ENCODE data around the gene RASA3.

The RASA3 gene

DNA sequence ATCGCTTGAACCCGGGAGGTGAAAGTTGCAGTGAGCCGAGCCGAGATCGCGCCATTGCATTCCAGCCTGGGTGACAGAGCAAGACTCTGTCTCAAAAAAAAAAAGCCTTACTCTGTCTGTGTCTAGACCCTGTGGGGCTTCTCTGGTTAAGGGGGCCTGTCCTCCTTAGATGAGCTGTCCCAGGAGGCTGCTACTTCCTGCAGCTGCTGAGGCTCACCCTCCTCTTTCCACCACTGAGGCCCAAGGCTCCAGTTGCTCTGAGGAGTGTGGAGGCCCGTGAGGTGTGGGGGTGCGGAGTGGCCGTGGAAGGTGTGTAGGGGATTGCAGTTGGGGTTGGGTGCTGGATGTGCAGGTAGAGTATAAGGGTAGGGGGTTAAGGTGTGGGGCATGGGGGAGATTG, 22.1 kb upstream of the RASA3 start:
- DNase-seq (ENCODE audit: low read depth): no peak
- TF ChIP-seq, protein P1, sequence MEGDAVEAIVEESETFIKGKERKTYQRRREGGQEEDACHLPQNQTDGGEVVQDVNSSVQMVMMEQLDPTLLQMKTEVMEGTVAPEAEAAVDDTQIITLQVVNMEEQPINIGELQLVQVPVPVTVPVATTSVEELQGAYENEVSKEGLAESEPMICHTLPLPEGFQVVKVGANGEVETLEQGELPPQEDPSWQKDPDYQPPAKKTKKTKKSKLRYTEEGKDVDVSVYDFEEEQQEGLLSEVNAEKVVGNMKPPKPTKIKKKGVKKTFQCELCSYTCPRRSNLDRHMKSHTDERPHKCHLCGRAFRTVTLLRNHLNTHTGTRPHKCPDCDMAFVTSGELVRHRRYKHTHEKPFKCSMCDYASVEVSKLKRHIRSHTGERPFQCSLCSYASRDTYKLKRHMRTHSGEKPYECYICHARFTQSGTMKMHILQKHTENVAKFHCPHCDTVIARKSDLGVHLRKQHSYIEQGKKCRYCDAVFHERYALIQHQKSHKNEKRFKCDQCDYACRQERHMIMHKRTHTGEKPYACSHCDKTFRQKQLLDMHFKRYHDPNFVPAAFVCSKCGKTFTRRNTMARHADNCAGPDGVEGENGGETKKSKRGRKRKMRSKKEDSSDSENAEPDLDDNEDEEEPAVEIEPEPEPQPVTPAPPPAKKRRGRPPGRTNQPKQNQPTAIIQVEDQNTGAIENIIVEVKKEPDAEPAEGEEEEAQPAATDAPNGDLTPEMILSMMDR (conservative IDR thresholded peaks at IDR 0.05; ENCODE audit: low read depth, low read length): no peak
- H3K4me3 ChIP-seq (ENCODE audit: low read length): no peak overlapping the region

DNA sequence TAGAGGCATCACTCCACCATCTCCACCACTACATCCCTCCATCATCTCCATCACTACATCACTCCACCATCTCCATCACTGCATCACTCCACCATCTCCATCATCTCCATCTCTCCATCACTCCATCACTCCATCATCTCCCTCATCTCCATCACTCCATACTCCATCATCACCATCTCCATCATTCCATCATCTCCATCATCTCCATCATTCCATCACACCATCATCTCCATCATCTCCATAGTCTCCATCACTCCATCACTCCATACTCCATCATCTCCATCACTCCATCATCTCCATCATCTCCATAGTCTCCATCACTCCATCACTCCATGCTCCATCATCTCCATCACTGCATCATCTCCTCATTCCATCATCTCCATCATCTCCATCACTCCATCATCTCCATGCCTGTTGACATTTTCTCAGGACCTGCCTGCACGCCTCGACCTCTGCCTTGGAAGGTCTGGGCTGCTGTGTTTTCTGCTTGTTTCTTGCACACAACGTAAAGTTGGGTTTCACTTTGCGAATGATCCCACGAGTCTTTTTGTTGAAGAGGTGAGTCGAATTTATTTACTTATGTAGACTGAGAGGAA, 21.2 kb upstream of the RASA3 start:
- no peak for DNase-seq (ENCODE audit: low read depth)
- TF ChIP-seq, protein P1 (conservative IDR thresholded peaks at IDR 0.05; ENCODE audit: low read depth, low read length): no peak
- no peak overlapping the region for H3K4me3 ChIP-seq (ENCODE audit: low read length)

DNA sequence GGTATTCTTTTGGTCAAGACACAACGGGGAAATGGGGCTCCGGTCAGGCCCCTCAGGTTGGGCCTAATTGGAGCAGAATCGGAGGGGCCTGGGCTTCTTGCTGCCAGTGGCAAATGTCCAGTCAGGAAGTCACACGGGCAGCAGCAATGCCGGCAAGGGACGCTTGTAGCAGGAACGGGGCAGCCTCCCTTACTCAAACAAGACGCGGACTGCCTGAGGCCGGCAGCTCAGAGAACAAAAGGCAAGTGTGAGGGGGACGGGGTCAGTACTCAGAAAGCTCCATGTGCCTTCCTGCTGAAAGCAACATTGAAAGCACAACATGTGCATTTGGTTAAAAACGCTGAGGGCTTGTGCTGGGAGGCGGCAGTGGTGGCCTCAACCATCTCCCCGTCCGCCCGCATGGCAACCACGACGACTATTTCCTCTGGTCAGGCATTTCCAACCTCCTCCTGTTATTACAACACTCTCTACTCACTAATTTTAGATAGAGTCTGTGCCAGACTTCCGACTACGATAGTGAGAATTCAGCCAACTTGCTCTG, 20.5 kb upstream of the RASA3 start:
- H3K4me3 ChIP-seq (ENCODE audit: low read length): no peak overlapping the region
- no peak for DNase-seq (ENCODE audit: low read depth)
- TF ChIP-seq, protein P1 (conservative IDR thresholded peaks at IDR 0.05; ENCODE audit: low read depth, low read length): no peak

DNA sequence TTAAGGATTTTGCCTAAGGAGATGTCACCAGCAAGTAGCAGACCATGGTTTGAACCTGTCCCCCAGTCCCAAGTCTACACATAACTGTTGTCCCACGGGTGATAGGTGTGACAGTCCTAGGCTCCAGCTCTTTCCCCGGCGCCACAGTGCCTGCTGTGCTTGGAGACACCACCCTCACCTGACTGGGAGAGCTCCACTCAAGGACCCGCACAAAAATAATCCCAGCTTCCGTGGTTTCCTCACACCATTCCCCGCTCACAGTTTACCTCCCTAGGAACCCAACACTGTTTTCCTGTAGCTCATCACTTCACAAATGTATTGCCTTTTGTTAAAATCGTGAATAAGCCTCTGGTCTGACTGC, 19.8 kb upstream of the RASA3 start:
- TF ChIP-seq, protein P1 (conservative IDR thresholded peaks at IDR 0.05; ENCODE audit: low read depth, low read length): no peak
- DNase-seq (ENCODE audit: low read depth): no peak
- H3K4me3 ChIP-seq (ENCODE audit: low read length): no peak overlapping the region

DNA sequence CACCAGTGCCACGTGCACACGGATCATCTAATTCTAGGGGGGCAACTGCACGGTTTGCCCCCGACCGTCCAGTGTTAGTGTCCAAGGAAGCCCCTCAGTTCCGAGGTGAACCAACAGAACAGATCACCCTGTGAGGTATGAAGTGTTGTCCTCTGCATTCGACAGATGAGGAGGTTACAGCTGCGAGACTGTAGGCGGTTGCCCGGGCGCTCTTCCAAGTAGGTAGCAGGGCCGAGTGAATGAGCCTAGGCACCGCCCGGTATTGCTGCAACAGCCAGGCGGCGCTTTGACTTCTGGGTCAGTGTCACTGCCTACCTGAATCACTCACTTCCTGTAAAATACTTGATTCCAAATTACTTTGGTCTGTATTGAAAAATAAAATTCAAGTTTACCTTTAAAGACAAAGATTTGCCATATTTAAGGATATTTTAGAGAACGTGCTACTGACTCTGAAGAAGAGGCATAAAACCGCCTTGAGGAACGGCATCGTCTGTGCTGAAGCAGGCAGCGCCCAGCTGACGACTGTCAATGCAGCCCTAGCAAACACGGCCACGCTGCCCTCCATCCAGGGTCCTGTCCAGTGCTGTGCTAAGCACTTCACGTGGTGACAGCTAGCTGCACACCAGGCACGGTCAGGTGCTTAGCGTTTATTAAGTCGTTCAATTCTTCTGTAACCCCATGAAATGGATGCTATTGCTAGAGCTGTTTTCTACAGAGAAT, 19.3 kb upstream of the RASA3 start:
- no peak overlapping the region for H3K4me3 ChIP-seq (ENCODE audit: low read length)
- TF ChIP-seq, protein P1 (conservative IDR thresholded peaks at IDR 0.05; ENCODE audit: low read depth, low read length): no peak
- no peak for DNase-seq (ENCODE audit: low read depth)

DNA sequence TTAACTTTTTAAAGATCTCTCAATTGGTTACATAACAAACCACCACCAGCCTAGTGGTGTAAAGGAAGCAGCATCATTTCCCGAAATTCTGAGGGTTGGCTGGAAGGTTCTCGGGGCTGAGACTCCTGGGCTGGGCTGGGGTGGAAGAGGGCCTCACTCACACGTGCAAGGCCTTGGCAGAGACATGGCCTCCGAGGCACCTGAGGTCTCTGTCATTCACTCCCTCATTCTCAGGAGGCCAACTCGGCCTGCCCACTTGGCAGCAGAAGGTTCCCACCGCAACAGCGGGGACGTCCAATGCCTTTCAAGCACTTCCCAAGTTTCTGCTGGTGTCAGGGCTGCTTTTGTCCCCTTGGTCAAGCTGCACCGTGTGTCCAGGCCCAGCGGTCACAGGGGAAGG, 18.6 kb upstream of the RASA3 start:
- no peak for DNase-seq (ENCODE audit: low read depth)
- TF ChIP-seq, protein P1 (conservative IDR thresholded peaks at IDR 0.05; ENCODE audit: low read depth, low read length): no peak
- no peak overlapping the region for H3K4me3 ChIP-seq (ENCODE audit: low read length)

Data from retinal pigment epithelial cell (primary cell).